Ishikawa (cell line): ENCODE data around the gene GOLT1B.

Experiments used
- CEBPB ChIP-seq: IDR thresholded peaks from 2 replicates; pipeline ENCODE4 v1.6.1; 2012
- CREB1 ChIP-seq: IDR thresholded peaks from 2 replicates; pipeline ENCODE4 v1.6.1; 2012; ENCODE audit warnings: low read depth
- EGR1 ChIP-seq: IDR thresholded peaks from 2 replicates; pipeline ENCODE4 v1.6.1; 2012
- EP300 ChIP-seq: IDR thresholded peaks from 2 replicates; pipeline ENCODE4 v1.6.1; 2012; ENCODE audit warnings: borderline replicate concordance
- FOXM1 ChIP-seq: IDR thresholded peaks from 2 replicates; pipeline ENCODE4 v1.6.1; 2012; ENCODE audit warnings: low read depth, borderline replicate concordance
- MAX ChIP-seq: IDR thresholded peaks from 2 replicates; pipeline ENCODE4 v1.6.1; 2012
- NFIC ChIP-seq: IDR thresholded peaks from 2 replicates; pipeline ENCODE4 v1.6.1; 2012
- RAD21 ChIP-seq: IDR thresholded peaks from 2 replicates; pipeline ENCODE4 v1.6.1; 2012; ENCODE audit warnings: low read depth
- REST ChIP-seq: IDR thresholded peaks from 2 replicates; pipeline ENCODE4 v1.6.1; 2012; ENCODE audit warnings: low read depth, mild to moderate bottlenecking
- TAF1 ChIP-seq: IDR thresholded peaks from 2 replicates; pipeline ENCODE4 v1.6.1; 2012; ENCODE audit warnings: low read depth, mild to moderate bottlenecking
- TCF12 ChIP-seq: IDR thresholded peaks from 2 replicates; pipeline ENCODE4 v1.6.1; 2012; ENCODE audit warnings: low read depth
- YY1 ChIP-seq: IDR thresholded peaks from 2 replicates; pipeline ENCODE4 v1.6.1; 2012; ENCODE audit warnings: low read depth
- ZBTB7A ChIP-seq: IDR thresholded peaks from 2 replicates; pipeline ENCODE4 v1.6.1; 2012; ENCODE audit warnings: low read depth

- TF ChIP-seq REST (no peak), YY1 (no peak), TCF12 (no peak), RAD21 (no peak), TAF1 (no peak), EP300 (no peak), EGR1 (no peak), CEBPB (no peak), CREB1 (no peak), MAX (no peak), FOXM1 (no peak), ZBTB7A (no peak), NFIC (no peak)
Observed at GRCh38 chr12:21545557-21545956, 44.0 kb downstream of the GOLT1B start.
